ENCODE results near the gene NLGN1.
"Not testable (repeated sequence)": the region's sequence is repeated elsewhere in the genome, so short reads cannot be mapped to it uniquely, and the experiment has no call there.

NLGN1 gene

DNA sequence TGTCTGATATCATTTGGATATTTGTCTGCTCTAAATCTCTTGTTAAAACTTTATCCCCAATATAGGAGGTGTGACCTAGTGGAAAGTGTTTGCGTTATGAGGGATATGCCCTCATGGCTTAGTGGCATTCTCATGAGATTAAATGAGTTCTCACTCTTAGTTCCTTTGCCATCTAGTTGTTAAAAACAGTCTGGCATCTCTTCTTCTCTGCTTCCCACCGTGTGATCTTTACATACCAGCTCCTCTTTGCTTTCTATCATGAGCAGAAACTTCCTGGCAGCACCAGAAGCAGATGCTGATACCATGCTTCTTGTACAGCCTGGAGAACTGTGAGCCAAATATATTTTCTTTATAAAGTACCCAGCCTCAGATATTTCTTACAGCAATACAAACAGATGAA lies 33.0 kb downstream of the NLGN1 start:
- DNase-seq (ENCODE audit: low spot score), result no peak

DNA sequence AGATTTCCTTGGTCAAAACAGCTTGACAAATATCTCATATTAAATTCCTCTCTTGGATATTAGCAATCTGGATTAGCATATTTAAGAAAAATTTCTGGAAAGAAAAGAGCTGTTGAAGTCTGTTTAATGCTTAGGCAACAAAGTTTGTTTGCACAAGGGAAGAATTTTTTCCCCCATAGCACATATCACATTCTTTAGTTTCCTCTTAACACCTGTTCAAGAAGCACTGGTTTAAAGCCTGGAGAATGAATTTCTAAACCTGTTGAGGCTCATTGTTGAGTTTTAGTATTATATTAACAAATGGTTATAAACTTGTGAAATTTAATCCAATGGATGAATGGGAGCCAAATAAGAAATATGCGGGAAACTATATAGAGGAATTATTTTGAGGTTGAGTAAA lies 41.5 kb downstream of the NLGN1 start:
- no peak for DNase-seq (ENCODE audit: low spot score)

DNA sequence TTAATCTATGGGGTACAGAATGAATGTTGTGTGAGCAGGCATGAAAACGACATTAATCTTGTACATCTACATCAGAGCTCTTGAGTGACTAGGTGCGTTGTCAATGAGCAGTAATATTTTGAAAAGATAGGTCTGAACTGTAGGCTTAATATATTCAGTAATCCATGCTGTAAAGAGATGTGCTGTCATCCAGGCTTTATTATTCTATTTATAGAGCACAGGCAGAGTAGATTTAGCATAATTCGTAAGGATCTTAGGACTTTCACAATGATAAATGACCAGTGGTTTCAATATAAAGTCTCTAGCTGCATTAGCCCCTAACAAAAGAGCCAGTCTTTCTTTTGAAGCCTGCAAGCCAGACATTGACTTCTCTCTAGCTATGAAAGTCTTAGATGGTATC lies 43.0 kb downstream of the NLGN1 start:
- DNase-seq (ENCODE audit: low spot score), result no peak

DNA sequence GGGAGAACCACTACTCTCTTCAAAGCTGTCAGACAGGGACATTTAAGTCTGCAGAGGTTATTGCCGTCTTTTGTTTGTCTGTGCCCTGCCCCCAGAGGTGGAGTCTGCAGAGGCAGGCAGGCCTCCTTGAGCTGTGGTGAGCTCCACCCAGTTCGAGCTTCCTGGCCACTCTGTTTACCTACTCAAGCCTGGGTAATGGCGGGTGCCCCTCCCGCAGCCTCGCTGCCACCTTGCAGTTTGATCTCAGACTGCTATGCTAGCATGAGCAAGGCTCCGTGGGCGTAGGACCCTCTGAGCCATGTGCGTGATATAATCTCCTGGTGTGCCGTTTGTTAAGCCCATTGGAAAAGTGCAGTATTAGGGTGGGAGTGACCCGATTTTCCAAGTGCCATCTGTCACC lies 54.0 kb downstream of the NLGN1 start:
- DNase-seq (ENCODE audit: low spot score), result not testable (repeated sequence)

DNA sequence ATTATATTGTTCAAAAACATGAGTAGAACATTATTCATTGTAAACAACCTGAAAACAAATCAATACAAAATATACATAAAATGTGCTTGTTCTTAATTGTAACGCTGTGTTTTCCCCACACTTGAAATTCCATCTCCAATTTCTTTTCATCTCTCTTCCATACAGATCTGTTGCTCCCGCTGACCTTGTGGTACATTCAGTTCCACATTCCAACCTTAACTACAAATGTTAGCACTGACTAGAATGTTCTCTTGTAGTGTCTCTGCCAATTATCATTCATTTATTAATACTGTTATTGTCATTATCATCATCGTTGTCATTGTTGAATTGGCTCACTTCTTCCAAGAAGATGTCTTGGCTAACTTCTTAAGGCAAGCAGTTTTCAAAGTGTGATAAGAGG lies 65.7 kb downstream of the NLGN1 start:
- no peak for DNase-seq (ENCODE audit: low spot score)

DNA sequence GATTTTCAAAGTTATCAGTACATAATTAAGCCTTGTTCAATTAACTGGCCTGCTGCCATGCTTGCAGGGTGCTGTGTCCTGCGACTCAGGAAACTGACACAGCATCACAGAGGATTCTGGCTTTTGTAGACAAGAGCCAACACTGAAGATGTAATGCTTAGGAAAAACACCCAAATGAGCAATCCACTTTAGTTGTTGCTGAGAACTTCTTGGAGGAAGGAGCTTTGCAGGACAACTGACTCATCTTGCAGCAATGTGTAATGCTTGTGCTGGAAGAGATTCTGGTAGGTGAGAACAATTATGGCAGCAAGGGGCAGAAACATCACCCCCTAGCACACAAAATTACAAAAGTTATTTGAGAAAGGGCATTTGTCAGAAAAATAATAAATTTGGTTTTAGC lies 67.6 kb downstream of the NLGN1 start:
- no peak for DNase-seq (ENCODE audit: low spot score)

DNA sequence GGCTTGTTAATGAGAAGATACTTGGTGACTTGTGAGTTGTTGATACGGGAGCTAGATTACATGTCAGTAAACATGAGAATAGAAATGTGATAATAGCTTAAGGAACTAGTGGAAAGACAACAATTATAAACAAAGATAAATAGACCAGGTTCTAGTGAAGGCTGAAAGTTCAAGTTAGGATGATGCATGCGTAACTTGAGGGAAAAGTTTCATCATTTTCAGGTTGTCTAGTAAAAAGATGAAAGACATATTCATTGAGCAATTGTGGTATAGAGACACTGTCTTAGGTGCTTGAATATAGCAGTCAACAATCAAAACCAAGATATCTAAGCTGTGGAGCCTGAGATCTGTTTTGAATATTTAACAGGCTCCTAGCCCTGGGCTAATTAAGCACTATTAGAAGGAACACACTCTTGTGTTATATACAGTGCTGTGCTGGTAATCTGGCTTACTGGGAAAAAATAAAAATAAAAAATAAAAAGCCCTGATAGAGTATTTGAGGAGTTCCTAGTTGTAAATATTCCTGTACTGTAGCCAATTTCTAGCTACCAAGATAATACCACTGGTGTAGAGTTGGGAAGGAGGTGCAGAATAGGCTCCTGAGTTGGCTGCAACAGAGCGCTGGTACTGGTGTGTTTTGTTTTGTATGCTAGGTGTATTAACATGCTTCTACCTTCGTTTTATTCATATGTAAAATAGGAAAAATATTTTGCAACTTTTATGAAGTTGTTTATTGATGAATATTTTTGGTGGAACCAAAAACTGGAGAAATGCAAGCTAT lies 68.5 kb downstream of the NLGN1 start:
- no peak for DNase-seq (ENCODE audit: low spot score)

DNA sequence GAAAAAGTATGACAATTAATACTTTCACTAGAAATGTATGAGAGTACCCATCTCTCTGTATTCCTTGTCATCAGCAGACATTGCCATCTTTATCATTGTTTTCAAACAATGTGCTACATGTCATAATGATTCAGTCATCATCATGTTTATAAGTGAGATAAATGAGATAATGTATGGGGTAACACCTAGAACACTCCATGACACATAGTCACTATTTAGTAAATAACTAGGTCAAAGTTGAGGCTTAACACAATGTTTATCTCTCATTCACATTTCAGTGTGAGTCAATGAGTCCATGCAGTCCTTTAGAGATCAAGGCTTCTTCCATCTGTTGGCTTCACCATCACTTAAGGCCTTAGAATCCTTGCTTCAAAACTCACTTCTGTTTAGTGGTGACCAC lies 70.0 kb downstream of the NLGN1 start:
- DNase-seq (ENCODE audit: low spot score), result no peak

DNA sequence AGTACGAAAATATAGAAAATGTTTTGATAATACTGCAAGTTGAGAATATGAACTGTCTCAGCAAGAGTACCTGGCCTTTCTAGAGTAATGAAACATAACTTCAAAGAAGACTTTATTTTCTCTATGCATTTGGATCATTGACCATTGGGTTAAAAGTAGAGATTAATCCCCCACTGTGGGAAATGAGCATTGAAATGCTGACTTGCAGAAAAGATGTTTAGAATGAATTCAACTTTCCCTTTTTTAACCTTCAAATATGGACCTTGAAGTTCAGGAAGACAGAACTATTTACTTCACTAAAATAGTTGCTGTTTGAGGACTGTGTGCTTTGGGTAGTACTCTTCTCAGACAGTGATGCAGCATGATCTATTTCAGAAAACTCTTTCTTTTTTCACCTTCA lies 75.7 kb downstream of the NLGN1 start:
- DNase-seq (ENCODE audit: low spot score), result no peak

DNA sequence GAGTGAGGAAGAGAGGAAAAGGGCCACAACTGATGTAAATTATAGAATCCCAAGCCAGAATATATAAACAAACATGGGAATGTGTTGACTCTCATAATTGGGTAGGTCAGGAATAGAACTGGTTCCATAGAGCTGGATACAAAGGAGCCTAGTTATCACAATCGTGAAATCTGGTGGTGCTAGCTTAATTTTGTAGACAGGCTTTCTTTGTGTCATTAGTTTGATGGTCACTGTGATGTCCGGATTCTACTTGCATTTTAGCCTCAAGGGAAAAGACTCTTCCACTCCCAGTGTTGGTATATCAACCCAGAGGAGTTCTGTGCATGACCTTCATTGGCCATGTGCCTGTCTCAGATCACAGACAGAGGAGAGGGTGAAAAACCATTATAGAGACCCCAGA lies 81.8 kb downstream of the NLGN1 start:
- DNase-seq (ENCODE audit: low spot score), result no peak

DNA sequence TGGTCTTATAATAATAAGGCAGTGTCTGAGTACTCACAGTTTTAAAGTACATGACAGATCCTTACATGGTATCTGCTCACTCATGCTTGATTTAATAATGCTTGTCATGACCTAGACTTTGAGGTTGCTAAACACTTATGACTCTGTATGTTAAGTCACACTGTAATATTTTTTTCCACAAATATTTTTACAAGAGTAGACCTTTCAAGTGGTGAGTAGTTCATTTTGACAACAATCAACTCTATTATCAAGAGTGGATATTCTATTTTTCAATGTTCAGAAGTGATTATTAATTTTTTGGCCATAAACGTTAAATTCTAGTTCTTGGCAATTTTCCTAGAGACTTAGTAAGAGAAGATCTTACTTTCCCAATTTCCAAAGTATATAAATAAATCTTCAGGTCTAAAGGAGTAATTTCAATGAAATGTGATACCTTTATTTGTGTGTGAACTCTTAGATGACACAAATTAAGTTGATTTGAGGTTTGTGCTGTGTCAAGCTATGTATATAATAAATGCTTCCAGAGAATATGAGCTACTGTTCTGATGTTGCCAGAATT lies 104.5 kb downstream of the NLGN1 start:
- DNase-seq (ENCODE audit: low spot score), result no peak

DNA sequence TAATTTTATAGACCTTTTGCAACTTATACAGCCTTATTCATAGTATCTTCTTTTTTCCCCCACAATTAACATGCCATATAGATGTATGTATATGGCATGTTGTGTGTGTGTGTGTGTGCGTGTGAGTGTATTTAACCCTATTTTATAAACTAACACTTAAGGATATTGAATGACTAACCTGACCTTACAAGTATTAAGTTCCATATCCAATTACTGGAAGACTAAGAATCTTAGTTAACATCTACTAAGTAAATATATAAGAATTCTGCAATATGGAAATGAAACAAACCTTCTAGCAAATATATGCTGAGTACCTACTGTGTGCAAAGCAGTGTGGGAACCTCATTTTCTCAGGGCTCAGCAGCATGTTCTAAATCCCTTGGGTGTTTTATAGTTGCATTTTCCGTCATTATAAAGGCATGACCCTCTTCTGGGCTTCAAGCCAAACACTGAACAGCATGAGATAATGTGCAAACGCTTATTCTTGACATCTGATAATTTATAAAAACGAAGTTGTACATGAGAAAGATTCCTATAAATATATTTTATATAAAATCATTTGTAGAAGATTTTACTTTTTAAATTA lies 105.5 kb downstream of the NLGN1 start:
- no peak for DNase-seq (ENCODE audit: low spot score)

DNA sequence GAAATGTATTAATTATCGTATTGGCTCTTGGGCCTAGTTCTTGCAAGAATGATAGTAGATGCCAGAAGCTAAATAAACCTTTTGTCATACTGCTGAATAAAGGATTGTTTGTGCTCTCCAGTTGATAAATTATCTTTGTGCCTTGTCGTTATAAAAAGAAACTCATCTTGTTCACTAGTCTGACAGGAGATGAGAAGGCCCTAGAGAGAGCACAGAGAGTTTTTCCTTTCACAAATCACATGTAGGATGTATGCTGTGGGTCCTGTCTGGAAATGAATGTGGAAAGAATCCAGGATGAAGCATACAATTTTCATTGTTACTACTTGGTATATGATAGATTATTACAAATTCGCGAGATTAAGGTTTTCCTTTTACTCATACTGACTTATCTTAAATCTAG lies 113.0 kb downstream of the NLGN1 start:
- no peak for DNase-seq (ENCODE audit: low spot score)

DNA sequence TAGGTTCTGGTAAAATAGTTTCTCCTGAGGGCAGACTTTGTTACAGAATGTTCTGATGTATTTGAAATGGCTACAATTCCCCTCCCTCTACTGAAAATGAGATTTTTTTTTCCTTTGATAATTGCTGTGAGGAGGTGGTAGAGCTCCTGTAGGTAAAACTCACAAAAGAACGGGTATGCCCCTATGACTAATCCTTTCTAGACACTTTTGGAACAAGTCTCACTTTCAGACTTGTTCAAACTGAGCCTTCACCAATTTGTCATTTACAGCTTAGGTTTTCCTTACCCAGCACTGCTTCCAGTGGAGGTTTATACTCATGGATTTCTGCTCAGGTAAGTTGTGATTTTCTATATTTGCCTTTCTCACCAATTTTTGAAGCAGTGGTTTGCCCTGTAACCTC lies 115.6 kb downstream of the NLGN1 start:
- DNase-seq (ENCODE audit: low spot score), result no peak

DNA sequence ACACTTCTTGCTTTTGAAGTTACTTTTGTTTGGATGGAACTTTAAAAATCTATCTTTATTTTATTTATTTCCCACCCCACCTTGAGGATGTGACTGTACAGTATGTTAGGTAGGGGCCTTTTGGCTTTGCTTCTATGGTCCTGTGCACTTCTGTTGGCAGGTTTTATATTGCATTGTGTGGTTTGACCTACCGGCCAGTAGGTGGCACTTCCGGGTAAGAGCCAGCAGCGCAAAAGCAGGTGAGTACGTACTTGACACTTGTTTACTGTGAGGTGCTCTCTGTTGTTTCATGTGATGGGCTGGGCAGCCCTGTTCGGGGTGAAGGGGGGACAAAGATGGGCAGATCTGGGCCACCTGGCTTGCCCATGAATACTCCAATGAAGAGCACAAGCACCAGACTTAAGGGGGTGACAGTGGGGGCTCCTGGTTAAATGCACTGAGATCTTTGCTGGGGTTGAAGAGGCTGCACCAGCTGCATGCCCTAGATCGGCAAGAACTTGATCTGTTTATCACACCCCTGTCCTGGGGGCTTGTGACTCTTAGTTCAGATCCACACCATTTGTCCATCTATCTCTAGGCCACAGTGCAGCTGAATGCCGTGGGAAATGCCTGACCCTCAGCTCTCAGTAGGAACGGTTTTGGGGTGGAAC lies 131.6 kb downstream of the NLGN1 start:
- no peak for DNase-seq (ENCODE audit: low spot score)

DNA sequence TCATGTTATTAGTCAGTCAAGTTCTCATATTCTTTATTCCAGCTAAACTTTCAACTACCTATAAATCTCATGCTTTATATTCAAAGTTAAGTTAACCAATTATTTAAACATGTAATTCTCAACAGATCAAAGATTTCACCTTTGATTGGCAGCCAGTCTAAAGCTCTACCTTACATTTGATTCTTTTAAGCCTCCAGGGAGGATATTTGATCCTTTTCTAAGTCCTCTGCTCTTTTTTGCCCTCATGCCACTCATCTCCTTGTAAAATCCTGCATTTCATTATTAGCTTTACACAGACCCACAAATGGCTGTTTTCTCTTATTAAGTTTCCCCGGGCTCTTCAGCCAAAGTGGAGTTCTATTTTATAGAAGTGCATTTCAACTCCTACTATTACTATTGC lies 134.1 kb downstream of the NLGN1 start:
- no peak for DNase-seq (ENCODE audit: low spot score)

DNA sequence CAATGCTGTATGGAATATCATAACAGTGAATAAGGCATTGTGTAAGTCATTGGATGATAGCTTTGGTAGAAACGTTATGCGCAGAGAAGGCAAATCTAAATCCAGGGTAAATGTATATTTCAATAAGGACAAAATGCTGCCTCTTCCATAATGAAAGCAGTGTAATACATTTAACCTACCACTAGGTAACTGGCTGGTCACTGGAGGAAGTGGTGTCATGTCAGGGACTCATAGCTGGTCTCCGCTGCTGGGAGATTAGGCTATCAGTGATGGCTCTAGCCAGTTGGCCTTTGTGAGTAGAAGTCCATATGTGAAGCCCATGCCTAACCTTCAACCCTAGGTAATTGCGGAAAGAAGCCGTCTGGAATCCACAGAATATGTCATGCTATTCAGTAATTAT lies 140.9 kb downstream of the NLGN1 start:
- no peak for DNase-seq (ENCODE audit: low spot score)

DNA sequence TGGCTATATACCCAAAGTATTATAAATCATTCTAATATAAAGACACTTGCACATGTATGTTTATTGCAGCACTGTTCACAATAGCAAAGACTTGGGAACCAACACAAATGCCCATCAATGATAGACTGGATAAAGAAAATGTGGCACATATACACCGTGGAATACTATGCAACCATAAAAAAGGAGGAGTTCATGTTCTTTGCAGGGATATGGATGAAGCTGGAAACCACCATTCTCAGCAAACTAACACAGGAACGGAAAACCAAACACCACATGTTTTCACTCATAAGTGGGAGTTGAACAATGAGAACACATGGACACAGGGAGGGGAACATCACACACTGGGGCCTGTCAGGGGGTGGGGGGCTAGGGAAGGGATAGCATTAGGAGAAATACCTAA lies 148.0 kb downstream of the NLGN1 start:
- not testable (repeated sequence) for DNase-seq (ENCODE audit: low spot score)

DNA sequence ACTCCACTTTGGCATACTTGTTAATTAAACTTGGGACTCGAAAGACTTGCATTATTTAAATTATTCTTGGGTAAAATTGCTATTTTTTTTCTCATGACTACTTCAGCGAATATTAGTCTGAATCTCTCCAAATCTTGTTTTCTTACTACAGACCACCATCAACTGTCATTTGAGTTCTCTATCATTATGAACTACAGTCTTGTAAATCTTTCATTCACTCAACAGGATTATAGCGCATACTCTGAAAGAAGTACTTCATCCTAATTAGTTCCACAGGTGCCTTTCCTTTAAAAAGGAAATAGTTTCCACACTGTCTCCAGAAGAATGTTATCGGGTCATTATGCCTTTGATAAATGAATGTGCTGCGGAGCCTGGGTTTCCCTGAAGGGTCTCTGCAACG lies 149.5 kb downstream of the NLGN1 start:
- DNase-seq (ENCODE audit: low spot score), result no peak

DNA sequence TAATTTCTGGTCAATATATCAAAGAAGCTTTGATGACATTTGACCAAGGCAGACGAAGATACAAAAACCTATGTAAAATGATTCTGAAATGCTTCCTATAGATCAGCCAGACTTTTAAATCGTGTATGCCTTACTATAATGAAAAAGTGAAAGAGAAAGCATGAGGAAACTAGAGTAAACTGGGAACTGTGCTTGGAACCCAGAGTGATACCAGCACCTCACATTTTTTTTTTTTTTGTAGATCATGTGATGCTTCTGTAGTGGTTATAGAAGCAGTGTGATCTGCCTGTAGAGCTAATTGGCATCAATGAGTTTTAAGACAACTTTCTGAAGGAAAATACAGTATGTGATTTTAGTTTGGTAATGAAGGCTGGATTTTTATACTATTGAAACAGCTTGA lies 150.7 kb downstream of the NLGN1 start:
- no peak for DNase-seq (ENCODE audit: low spot score)

DNA sequence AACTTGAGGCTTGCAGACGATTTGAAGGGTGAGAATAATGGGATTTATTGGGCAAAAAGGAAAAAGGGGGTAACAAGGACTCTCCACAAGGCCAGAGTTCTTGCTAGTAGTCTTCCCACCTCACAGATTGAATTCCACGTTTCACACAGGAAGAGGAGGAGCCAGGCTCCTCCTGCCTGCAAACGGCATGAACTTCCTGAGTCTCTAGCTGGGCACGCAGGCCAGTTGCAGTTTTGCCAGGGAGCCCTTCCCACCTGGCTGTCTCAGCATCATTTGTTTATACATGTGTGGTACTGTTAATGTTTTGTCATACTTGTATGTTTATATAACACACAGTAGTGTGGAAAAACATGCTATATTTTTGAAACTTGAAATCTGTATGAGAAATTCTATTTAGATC lies 155.0 kb downstream of the NLGN1 start:
- DNase-seq (ENCODE audit: low spot score), result no peak

DNA sequence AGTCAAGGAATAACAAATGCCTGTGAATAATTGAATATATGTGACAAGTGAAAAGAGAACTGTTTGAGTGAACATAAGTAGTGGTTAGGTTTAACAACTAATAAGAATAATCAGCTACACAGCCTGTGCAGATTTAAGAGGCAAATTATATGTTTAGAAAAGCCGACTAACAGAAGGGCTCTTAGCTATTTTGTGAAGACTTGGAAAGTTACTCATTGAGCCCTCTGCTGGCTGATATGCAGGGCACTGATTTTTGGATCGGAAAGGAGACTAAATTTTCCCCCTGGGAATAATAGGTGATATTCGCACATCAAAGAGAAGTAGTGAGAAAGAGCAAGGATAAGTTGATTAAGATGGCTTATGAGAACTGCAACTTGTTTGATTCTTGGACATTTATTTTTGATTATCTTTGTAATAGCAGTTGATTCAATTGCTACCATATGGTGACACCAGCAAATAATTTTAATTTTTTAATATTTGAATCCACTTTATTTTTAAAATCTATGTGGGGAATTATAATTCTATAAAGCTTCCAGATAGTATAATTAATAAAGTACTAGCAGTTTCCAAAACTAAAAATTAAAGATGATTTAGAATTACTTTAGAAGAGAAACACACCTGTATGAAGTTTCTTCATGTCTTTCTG lies 156.2 kb downstream of the NLGN1 start:
- no peak for DNase-seq (ENCODE audit: low spot score)

DNA sequence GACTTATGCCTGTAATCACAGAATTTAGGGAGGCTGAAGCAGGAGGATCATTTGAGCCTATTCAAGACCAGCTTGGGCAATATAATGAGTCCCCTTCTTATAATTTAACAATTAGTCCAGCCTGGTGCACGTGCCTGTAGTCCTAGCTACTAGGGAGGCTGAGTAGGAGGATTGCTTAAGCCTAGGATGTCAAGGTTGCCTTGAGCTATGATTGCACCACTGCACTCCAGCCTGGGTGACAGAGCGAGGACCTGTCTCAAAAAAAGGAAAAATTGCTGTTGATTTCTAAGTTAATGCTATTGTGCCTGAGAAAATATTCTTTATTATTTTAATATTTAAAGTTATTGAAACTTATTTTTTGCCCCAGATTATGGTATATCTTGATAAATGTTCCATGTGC lies 159.0 kb downstream of the NLGN1 start:
- no peak for DNase-seq (ENCODE audit: low spot score)
